ENCODE data around the gene MINK1. TPM values are rescaled to one million over a fixed set of nuclear protein-coding genes. Genes with fewer than 3 reads are reported as not detected.

The MINK1 gene
- polyA plus RNA-seq, 1 experiment = 69.1 TPM

DNA sequence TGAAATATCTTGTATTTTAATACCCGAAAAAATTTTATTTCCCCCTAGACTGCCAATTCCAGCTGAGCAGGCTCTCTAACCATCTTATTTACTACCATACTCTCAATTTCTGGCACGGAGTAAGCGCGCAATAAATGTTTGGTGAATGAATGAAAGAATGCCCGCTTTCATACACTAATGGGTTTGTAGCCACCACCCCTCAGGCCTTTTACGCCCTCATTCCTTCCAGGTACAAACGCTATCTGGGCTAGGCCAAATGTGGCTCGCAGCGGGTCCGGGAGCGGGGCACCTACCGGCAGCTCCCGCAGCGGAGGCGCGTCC, 26.7 kb upstream of the MINK1 start:
- ChIA-PET POLR2A (interaction anchor here (0.7 to 1.1 kb wide), 2 partner anchors 17 to 70 kb away, joined by 4 to 5 read pairs; no protein-coding TSS in a partner anchor), CTCF (interaction anchor here (1.0 kb wide), 1 partner anchor 16 kb away, joined by 7 read pairs; no protein-coding TSS in a partner anchor)
- Histone ChIP-seq H3K4me3 (ENCODE audit: low read depth, low read length) (peak overlapping the region; percentile 58), H3K27me3 (ENCODE audit: control insufficient read depth, insufficient read depth, low read length) (no peaks in the 10 kb centered on the region), H3K36me3 (ENCODE audit: control insufficient read depth, insufficient read depth, low read length) (peaks cover 8% of the 10 kb centered on the region)
- TF ChIP-seq, protein P1, sequence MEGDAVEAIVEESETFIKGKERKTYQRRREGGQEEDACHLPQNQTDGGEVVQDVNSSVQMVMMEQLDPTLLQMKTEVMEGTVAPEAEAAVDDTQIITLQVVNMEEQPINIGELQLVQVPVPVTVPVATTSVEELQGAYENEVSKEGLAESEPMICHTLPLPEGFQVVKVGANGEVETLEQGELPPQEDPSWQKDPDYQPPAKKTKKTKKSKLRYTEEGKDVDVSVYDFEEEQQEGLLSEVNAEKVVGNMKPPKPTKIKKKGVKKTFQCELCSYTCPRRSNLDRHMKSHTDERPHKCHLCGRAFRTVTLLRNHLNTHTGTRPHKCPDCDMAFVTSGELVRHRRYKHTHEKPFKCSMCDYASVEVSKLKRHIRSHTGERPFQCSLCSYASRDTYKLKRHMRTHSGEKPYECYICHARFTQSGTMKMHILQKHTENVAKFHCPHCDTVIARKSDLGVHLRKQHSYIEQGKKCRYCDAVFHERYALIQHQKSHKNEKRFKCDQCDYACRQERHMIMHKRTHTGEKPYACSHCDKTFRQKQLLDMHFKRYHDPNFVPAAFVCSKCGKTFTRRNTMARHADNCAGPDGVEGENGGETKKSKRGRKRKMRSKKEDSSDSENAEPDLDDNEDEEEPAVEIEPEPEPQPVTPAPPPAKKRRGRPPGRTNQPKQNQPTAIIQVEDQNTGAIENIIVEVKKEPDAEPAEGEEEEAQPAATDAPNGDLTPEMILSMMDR (IDR thresholded peaks at IDR 0.05; ENCODE audit: insufficient read depth, low read depth, low read length) = no peak
- DNase-seq (ENCODE audit: low read depth) = no peak

DNA sequence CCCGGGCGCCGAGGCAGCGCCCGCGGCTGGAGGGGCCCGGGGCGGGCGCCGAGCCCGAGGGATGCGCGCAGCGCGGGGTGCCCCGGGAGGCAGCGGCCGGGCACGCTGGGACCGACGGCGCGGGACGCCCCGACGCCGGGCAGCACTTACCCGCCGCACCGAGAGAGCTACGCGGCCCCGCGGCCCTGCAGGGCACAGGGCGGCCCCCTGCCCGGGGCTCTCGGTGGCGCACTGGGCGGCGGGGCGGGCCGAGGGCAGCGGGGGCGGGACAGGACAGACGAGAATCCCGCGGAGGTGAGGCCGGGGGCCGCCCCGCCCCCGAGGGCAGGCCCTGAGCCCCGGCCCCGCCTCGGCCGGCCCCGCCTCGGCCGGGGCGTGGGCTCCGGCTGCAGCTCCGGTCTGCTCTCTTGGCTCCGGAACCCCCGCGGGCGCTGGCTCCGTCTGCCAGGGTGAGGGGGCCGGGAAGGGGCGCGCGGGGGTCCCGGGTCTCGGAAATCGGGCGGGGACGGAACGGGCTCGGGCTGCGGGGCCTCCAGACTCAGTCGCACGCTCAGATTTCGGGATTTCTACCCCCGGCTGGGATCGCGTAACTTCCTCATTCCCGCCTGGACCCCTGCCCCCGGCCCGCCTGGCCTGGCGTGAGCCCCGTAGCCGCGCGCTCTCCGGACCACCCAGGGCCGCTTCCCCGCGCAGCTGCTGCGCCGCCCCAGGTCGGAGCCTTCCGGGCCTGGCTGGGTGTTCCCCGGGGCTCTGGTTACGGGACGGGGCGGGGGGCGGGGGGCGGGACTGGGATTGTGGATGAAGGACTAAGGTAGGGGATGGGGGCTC, 26.1 kb upstream of the MINK1 start, which contains the start of gene PLD2:
TSS of gene PLD2 (plus strand) at position 376 of the 828 bp plus-strand sequence. CDS start 621 bp downstream, outside the sequence.
- peaks cover 11% of the 10 kb centered on the region for H3K36me3 ChIP-seq (ENCODE audit: control insufficient read depth, insufficient read depth, low read length)
- TF ChIP-seq, protein P1 (IDR thresholded peaks at IDR 0.05; ENCODE audit: insufficient read depth, low read depth, low read length) = no peak
- DNase-seq (ENCODE audit: low read depth) = peak; percentile 25
- no peaks in the 10 kb centered on the region for H3K27me3 ChIP-seq (ENCODE audit: control insufficient read depth, insufficient read depth, low read length)
- POLR2A ChIA-PET = interaction anchor here (0.5 to 1.1 kb wide), 2 partner anchors 17 to 45 kb away, joined by 5 to 7 read pairs; no protein-coding TSS in a partner anchor
- H3K4me3 ChIP-seq (ENCODE audit: low read depth, low read length) = peak within 1 kb of the TSS; percentile 87
- CTCF ChIA-PET = interaction anchor here (0.9 to 1.7 kb wide), 3 partner anchors 17 to 74 kb away, joined by 3 to 7 read pairs (median 5); no protein-coding TSS in a partner anchor

DNA sequence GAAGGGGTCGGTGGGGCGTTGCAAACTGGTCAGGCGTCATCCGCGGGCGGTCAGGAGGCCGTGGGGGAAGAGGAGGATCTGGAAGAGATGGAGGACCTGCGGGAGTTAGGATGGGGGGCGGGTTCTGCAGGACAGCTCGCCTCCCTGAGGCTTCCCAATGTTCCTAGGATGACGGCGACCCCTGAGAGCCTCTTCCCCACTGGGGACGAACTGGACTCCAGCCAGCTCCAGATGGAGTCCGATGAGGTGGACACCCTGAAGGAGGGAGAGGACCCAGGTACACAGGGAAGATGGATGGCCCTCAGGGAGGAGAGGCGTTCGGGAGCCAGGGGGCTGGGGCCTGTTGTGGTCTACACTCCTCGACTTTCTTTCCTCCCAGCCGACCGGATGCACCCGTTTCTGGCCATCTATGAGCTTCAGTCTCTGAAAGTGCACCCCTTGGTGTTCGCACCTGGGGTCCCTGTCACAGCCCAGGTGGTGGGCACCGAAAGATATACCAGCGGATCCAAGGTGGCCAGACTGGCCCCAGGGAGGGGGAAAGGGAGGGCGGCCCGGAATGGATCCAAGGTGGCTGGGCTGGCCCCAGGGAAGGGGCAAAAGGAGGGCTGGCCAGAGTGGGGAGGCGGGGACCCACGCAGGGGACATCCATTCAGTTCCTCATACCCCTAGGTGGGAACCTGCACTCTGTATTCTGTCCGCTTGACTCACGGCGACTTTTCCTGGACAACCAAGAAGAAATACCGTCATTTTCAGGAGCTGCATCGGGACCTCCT, 25.3 kb upstream of the MINK1 start:
- POLR2A ChIA-PET = no interaction called here
- peaks cover 11% of the 10 kb centered on the region for H3K36me3 ChIP-seq (ENCODE audit: control insufficient read depth, insufficient read depth, low read length)
- CTCF ChIA-PET = interaction anchor here (0.9 to 1.7 kb wide), 3 partner anchors 11 to 73 kb away, joined by 3 to 5 read pairs (median 4); no protein-coding TSS in a partner anchor
- no peak for DNase-seq (ENCODE audit: low read depth)
- H3K4me3 ChIP-seq (ENCODE audit: low read depth, low read length) = peak overlapping the region; percentile 87
- H3K27me3 ChIP-seq (ENCODE audit: control insufficient read depth, insufficient read depth, low read length) = no peaks in the 10 kb centered on the region
- TF ChIP-seq, protein P1 (IDR thresholded peaks at IDR 0.05; ENCODE audit: insufficient read depth, low read depth, low read length) = no peak

DNA sequence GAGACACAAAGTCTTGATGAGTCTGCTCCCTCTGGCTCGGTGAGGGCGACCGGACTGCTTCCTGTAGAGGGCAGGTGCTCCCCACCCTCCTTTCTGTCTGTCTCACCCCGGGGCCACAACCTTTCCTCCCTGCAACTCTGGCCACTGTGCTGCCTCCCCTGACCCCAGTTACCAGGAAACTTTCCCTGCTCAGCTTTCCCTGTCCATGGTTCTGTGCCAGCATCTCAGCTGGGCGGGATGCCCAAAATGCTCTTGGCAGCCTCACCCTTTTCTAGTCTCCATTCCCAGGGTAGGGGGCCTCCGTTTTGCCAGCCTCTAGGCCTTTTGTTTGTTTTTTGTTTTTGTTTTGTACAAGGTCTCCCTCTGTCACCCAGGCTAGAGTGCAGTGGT, 24.8 kb upstream of the MINK1 start:
- ChIA-PET POLR2A (no interaction called here), CTCF (interaction anchor here (0.9 to 1.7 kb wide), 2 partner anchors 10 to 18 kb away, joined by 4 to 5 read pairs; no protein-coding TSS in a partner anchor)
- no peak overlapping the region for H3K4me3 ChIP-seq (ENCODE audit: low read depth, low read length)

More for the DNA sequence above, 24.8 kb upstream of the MINK1 start:
- TF ChIP-seq, protein P1 (IDR thresholded peaks at IDR 0.05; ENCODE audit: insufficient read depth, low read depth, low read length) = no peak
- DNase-seq (ENCODE audit: low read depth) = no peak
- Histone ChIP-seq H3K36me3 (ENCODE audit: control insufficient read depth, insufficient read depth, low read length) (peaks cover 11% of the 10 kb centered on the region), H3K27me3 (ENCODE audit: control insufficient read depth, insufficient read depth, low read length) (no peaks in the 10 kb centered on the region)
